Measurements from ENCODE around the gene C5AR2.
"Not testable (repeated sequence)": the region's sequence is repeated elsewhere in the genome, so short reads cannot be mapped to it uniquely, and the experiment has no call there.

The C5AR2 gene

DNA sequence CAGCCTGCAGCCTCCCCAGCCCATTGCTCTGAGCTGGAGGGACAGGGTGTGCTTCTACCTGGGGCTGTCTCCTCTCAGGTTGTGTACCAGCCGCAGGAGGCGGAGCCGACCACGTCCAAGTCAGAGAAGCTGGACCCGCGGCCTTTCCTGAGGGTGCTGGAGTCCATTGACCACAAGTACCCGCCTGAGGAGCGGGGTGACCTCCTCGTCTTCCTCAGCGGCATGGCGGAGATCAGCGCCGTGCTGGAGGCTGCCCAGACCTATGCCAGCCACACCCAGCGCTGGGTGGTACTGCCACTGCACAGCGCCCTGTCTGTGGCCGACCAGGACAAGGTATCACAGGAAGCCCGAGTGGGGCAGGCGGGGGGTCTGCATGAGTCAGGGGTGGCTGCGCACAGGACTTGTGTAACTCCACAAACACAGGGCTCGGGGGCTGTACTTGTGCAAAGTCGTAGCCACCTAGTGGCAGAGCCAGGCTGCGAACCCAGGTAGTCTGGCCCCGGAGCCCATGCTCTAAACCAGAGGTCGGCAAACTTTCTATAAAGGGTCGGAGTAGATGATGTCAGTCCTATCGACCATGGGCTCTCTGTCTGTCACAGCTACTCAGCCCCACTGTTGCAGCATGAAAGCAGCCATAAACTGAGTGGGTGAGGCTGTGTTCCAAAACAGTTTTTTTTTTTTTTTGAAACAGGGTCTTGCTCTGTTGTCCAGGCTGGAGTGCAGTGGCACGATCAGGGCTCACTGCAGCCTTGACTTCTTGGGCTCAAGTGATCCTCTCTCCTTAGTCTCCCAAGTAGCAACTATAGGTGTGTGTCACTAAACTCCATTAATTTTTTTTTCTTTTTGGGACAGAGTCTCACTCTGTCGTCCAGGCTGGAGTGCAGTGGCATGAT lies 26.1 kb downstream of the C5AR2 start:
- no peak overlapping the region for H3K9ac ChIP-seq (ENCODE audit: low read depth in 1 of 2, low read length in 2 of 2)
- H3K4me1 ChIP-seq (ENCODE audit: control insufficient read depth in 2 of 2, insufficient read depth in 2 of 2, low read length in 2 of 2): no peaks in the 10 kb centered on the region
- H3K4me3 ChIP-seq (ENCODE audit: low read length in 2 of 2): no peak overlapping the region
- no peaks in the 10 kb centered on the region for H3K9me3 ChIP-seq (ENCODE audit: control insufficient read depth in 2 of 2, low read length in 2 of 2)
- peaks cover 41 to 68% of the 10 kb centered on the region in 2 donors for H3K36me3 ChIP-seq (ENCODE audit: control insufficient read depth in 2 of 2, insufficient read depth in 2 of 2, low read length in 2 of 2)
- no peaks in the 10 kb centered on the region for H3K27me3 ChIP-seq (ENCODE audit: control insufficient read depth in 2 of 2, insufficient read depth in 2 of 2, low read length in 2 of 2)
- no peak overlapping the region for H3K27ac ChIP-seq (ENCODE audit: low read depth in 2 of 2, low read length in 2 of 2)

DNA sequence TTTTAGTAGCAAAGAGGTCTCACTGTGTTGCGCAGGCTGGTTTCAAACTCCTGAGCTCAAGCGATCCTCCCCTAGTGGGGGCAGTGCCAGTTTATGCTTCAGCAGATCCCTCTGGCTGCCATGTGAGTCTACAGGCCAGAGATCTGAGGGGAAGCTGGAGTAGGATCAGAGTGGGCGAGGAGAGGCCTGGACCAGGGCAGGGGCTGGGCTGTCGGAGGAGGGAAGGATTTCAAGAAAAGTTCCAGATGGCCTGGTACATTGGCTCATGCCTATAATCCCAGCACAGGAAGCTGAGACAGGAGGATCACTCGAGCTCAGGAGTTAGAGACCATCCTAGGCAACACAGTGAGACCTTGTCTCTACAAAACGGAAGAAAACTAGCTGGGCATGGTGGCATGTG lies 27.0 kb downstream of the C5AR2 start:
- Histone ChIP-seq H3K4me1 (ENCODE audit: control insufficient read depth in 2 of 2, insufficient read depth in 2 of 2, low read length in 2 of 2) (no peaks in the 10 kb centered on the region), H3K36me3 (ENCODE audit: control insufficient read depth in 2 of 2, insufficient read depth in 2 of 2, low read length in 2 of 2) (peaks cover 41 to 66% of the 10 kb centered on the region in 2 donors), H3K4me3 (ENCODE audit: low read length in 2 of 2) (no peak overlapping the region), H3K9ac (ENCODE audit: low read depth in 1 of 2, low read length in 2 of 2) (no peak overlapping the region), H3K27me3 (ENCODE audit: control insufficient read depth in 2 of 2, insufficient read depth in 2 of 2, low read length in 2 of 2) (no peaks in the 10 kb centered on the region), H3K9me3 (ENCODE audit: control insufficient read depth in 2 of 2, low read length in 2 of 2) (no peaks in the 10 kb centered on the region), H3K27ac (ENCODE audit: low read depth in 2 of 2, low read length in 2 of 2) (no peak overlapping the region)

DNA sequence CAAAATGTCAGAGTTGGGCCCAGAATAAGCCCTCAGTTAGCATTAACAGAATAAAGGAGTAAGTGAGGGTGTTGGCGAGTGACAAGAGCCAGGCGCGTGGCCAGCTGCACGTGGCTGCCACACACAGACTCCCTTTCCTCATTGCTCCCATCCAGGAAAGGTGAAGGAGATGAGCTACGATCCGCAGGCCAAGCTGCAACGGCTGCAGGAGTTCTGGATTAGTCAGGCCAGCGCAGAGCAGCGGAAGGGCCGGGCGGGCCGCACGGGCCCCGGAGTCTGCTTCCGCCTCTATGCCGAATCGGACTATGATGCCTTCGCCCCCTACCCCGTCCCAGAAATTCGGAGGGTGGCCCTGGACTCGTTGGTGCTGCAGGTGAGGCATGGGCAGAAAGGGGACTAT lies 30.3 kb downstream of the C5AR2 start:
- H3K9me3 ChIP-seq (ENCODE audit: control insufficient read depth in 2 of 2, low read length in 2 of 2): no peaks in the 10 kb centered on the region
- H3K4me1 ChIP-seq (ENCODE audit: control insufficient read depth in 2 of 2, insufficient read depth in 2 of 2, low read length in 2 of 2): no peaks in the 10 kb centered on the region
- no peak overlapping the region for H3K9ac ChIP-seq (ENCODE audit: low read depth in 1 of 2, low read length in 2 of 2)
- H3K4me3 ChIP-seq (ENCODE audit: low read length in 2 of 2): no peak overlapping the region
- peaks cover 30 to 59% of the 10 kb centered on the region in 2 donors for H3K36me3 ChIP-seq (ENCODE audit: control insufficient read depth in 2 of 2, insufficient read depth in 2 of 2, low read length in 2 of 2)
- no peaks in the 10 kb centered on the region for H3K27me3 ChIP-seq (ENCODE audit: control insufficient read depth in 2 of 2, insufficient read depth in 2 of 2, low read length in 2 of 2)
- no peak overlapping the region for H3K27ac ChIP-seq (ENCODE audit: low read depth in 2 of 2, low read length in 2 of 2)

DNA sequence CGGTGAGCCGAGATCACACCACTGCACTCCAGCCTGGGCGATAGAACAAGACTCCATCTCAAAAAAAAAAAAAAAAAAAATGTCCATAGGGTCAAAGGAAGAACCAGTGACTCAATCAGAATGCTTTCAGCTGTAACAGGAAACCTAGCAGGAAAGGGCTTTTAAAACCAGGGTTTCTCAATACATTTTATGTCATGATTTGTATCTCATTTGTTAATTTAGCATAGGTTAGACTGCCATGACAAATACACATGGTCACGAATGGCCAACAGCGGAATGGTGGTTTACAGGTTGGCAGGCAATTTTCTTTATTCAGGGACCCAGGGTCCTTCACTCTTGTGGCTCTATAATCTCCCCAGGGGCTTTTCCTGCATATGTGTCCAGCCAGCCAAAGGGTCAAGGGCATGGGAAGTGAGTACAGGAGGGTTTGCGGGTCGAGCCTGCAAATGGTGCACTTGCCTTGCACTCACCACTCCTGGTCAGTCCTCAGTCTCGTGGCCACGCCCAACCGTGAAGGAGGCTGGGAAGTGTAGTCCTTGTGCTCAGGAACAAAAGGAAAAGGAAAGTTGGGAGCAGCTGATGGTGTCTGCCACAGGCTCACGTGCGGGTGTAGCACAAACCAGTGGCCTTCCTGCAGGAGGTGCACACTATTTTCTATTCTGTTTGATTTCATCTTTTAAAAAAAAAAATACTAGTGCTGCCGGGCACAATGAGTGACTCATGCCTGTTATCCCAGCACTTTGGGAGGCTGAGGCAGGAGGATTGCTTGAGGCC lies 32.0 kb downstream of the C5AR2 start:
- no peaks in the 10 kb centered on the region for H3K4me1 ChIP-seq (ENCODE audit: control insufficient read depth in 2 of 2, insufficient read depth in 2 of 2, low read length in 2 of 2)
- no peaks in the 10 kb centered on the region for H3K27me3 ChIP-seq (ENCODE audit: control insufficient read depth in 2 of 2, insufficient read depth in 2 of 2, low read length in 2 of 2)
- no peak overlapping the region for H3K4me3 ChIP-seq (ENCODE audit: low read length in 2 of 2)
- H3K9me3 ChIP-seq (ENCODE audit: control insufficient read depth in 2 of 2, low read length in 2 of 2): no peaks in the 10 kb centered on the region
- H3K9ac ChIP-seq (ENCODE audit: low read depth in 1 of 2, low read length in 2 of 2): no peak overlapping the region
- no peak overlapping the region for H3K27ac ChIP-seq (ENCODE audit: low read depth in 2 of 2, low read length in 2 of 2)
- peaks cover 20 to 48% of the 10 kb centered on the region in 2 donors for H3K36me3 ChIP-seq (ENCODE audit: control insufficient read depth in 2 of 2, insufficient read depth in 2 of 2, low read length in 2 of 2)

DNA sequence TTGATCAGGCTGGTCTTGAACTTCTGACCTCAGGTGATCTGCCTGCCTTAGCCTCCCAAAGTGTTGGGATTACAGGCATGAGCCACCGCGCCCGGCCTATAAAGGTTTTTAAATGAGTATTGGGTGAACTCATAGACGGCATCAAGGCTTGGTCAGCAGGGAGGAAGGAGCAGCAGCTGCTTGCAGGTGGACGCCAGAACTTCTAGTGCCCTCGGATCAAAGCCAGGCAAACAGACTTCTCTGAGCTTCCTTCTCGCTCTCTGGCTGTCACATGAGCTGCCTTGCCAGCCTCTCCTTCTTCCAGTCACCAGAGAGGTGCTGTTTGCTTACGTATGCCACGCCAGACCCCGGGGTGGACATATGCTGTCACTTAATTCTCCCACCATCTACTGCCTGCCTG lies 33.5 kb downstream of the C5AR2 start:
- H3K4me1 ChIP-seq (ENCODE audit: control insufficient read depth in 2 of 2, insufficient read depth in 2 of 2, low read length in 2 of 2); H3K27ac ChIP-seq (ENCODE audit: low read depth in 2 of 2, low read length in 2 of 2); H3K4me3 ChIP-seq (ENCODE audit: low read length in 2 of 2); H3K27me3 ChIP-seq (ENCODE audit: control insufficient read depth in 2 of 2, insufficient read depth in 2 of 2, low read length in 2 of 2); H3K9me3 ChIP-seq (ENCODE audit: control insufficient read depth in 2 of 2, low read length in 2 of 2); H3K9ac ChIP-seq (ENCODE audit: low read depth in 1 of 2, low read length in 2 of 2): not testable (repeated sequence)
- H3K36me3 ChIP-seq (ENCODE audit: control insufficient read depth in 2 of 2, insufficient read depth in 2 of 2, low read length in 2 of 2): peaks cover 27 to 49% of the 10 kb centered on the region in 2 donors

DNA sequence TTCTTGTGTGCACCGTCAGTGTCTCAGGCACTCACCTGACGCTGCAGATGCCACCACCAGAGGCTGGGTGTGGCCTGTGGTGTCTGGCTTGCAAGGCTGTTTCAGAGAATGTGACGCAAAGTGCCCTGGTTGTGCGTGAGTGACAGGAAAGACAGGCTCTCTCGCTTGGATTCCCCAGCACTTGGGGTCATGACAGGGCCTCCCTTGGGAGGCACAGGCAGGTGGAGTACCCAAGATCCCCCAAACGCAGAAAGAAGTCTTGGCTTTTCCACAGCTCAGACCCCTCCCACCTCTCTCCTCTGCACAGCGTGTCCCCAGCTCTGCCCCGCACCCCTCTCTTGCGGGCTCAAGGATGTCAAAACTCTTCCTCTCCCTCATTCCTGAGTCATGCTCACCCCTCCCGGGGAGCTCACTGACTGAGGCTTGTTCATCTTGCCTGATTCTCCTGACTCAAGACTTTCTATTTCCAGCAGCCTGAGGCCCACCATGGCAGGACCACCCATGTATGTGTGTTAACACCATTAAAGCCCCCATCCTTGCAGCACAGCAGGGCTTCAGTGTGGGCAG lies 38.2 kb downstream of the C5AR2 start:
- Histone ChIP-seq H3K9me3 (ENCODE audit: control insufficient read depth in 2 of 2, low read length in 2 of 2) (no peaks in the 10 kb centered on the region), H3K9ac (ENCODE audit: low read depth in 1 of 2, low read length in 2 of 2) (no peak overlapping the region), H3K27ac (ENCODE audit: low read depth in 2 of 2, low read length in 2 of 2) (no peak overlapping the region)

DNA sequence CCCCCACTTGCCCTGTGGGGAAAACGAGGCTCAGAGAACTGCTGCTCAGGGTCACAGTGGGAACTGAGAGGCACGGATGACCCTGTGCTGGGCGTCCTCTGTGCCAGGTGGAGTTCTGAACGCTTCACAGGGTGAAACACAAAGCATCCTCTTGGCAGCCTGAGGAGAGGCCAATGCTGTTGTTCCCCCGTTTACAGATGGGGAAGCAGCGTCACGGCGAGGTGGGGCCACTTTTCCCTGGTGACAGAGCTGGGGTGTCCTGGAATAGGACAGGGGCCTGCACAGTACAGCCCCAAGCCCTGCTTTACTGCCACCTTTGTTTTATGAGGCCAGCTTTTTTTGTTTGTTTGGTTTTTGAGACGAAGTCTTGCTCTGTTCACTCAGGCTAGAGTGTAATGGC lies 39.3 kb downstream of the C5AR2 start:
- Histone ChIP-seq H3K27ac (ENCODE audit: low read depth in 2 of 2, low read length in 2 of 2) (no peak overlapping the region), H3K27me3 (ENCODE audit: control insufficient read depth in 2 of 2, insufficient read depth in 2 of 2, low read length in 2 of 2) (no peaks in the 10 kb centered on the region), H3K36me3 (ENCODE audit: control insufficient read depth in 2 of 2, insufficient read depth in 2 of 2, low read length in 2 of 2) (peaks cover 33 to 62% of the 10 kb centered on the region in 2 donors), H3K9me3 (ENCODE audit: control insufficient read depth in 2 of 2, low read length in 2 of 2) (no peaks in the 10 kb centered on the region), H3K9ac (ENCODE audit: low read depth in 1 of 2, low read length in 2 of 2) (no peak overlapping the region), H3K4me1 (ENCODE audit: control insufficient read depth in 2 of 2, insufficient read depth in 2 of 2, low read length in 2 of 2) (no peaks in the 10 kb centered on the region), H3K4me3 (ENCODE audit: low read length in 2 of 2) (no peak overlapping the region)

More for the DNA sequence above, 38.2 kb downstream of the C5AR2 start:
- Histone ChIP-seq H3K36me3 (ENCODE audit: control insufficient read depth in 2 of 2, insufficient read depth in 2 of 2, low read length in 2 of 2) (peaks cover 35 to 52% of the 10 kb centered on the region in 2 donors), H3K27me3 (ENCODE audit: control insufficient read depth in 2 of 2, insufficient read depth in 2 of 2, low read length in 2 of 2) (no peaks in the 10 kb centered on the region), H3K4me1 (ENCODE audit: control insufficient read depth in 2 of 2, insufficient read depth in 2 of 2, low read length in 2 of 2) (no peaks in the 10 kb centered on the region), H3K4me3 (ENCODE audit: low read length in 2 of 2) (no peak overlapping the region)

DNA sequence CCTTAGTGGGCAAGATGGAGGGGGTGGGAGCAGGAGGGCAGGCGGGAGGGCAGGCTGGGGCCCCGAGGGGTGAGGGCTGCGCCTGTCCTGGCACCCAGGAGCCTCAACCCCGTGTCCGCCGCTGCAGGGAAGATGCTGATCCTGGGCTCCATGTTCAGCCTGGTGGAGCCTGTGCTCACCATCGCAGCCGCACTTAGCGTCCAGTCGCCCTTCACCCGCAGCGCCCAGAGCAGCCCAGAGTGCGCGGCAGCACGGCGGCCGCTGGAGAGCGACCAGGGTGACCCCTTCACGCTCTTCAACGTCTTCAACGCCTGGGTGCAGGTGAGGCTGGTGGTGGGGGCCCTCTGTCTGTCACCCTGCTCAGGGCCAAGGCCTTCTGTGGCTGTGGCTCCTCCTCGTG lies 40.6 kb downstream of the C5AR2 start:
- Histone ChIP-seq H3K9ac (ENCODE audit: low read depth in 1 of 2, low read length in 2 of 2) (no peak overlapping the region), H3K27me3 (ENCODE audit: control insufficient read depth in 2 of 2, insufficient read depth in 2 of 2, low read length in 2 of 2) (no peaks in the 10 kb centered on the region), H3K9me3 (ENCODE audit: control insufficient read depth in 2 of 2, low read length in 2 of 2) (no peaks in the 10 kb centered on the region), H3K4me1 (ENCODE audit: control insufficient read depth in 2 of 2, insufficient read depth in 2 of 2, low read length in 2 of 2) (no peaks in the 10 kb centered on the region), H3K36me3 (ENCODE audit: control insufficient read depth in 2 of 2, insufficient read depth in 2 of 2, low read length in 2 of 2) (peaks cover 46 to 74% of the 10 kb centered on the region in 2 donors), H3K4me3 (ENCODE audit: low read length in 2 of 2) (no peak overlapping the region), H3K27ac (ENCODE audit: low read depth in 2 of 2, low read length in 2 of 2) (no peak overlapping the region)

DNA sequence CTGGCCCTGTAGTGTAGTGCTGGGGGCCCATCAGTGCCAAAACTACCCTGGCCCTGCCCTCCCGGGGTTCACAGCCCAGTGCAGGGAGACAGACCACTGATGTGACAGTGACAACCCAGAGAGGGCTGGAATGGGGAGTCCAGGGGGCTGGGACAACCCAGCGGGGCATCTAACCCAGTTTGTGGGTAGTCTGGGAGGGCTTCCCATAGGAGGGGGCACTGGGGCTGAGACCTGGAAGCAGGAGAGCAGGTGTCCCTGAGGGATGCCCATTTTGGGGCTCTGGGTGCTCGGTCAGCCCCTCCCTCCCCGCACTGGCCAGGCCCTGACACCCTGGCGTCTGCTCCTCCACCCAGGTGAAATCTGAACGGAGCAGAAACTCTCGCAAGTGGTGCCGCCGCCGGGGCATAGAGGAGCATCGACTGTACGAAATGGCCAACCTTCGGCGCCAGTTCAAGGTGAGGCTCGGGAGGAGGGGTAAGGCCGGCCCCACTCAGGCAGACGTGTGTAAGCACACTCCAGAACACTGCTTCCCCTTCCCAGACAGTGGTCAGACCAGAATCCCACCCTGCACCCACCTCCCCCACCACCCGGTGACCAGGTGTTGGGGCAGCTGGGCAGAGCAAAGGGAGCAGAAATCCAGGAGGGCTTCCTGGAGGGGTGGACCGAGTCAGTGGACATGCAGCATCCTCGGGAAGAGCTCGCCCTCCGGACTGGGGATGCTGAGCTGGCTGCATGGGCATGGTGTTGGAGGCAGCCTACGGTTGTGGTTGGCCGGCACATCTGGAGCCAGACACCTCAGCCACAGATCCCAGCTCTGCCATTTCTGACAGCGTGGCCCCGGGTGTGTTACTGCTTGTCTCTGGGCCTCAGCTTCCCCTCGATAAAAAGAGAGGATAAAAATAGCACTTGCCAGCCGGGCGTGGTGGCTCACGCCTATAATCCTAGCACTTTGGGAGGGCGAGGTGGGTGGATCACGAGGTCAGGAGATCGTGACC lies 41.6 kb downstream of the C5AR2 start:
- H3K27me3 ChIP-seq (ENCODE audit: control insufficient read depth in 2 of 2, insufficient read depth in 2 of 2, low read length in 2 of 2): no peaks in the 10 kb centered on the region
- H3K36me3 ChIP-seq (ENCODE audit: control insufficient read depth in 2 of 2, insufficient read depth in 2 of 2, low read length in 2 of 2): peaks cover 54 to 79% of the 10 kb centered on the region in 2 donors
- no peaks in the 10 kb centered on the region for H3K9me3 ChIP-seq (ENCODE audit: control insufficient read depth in 2 of 2, low read length in 2 of 2)
- no peak overlapping the region for H3K9ac ChIP-seq (ENCODE audit: low read depth in 1 of 2, low read length in 2 of 2)
- H3K4me1 ChIP-seq (ENCODE audit: control insufficient read depth in 2 of 2, insufficient read depth in 2 of 2, low read length in 2 of 2): no peaks in the 10 kb centered on the region
- H3K27ac ChIP-seq (ENCODE audit: low read depth in 2 of 2, low read length in 2 of 2): no peak overlapping the region
- no peak overlapping the region for H3K4me3 ChIP-seq (ENCODE audit: low read length in 2 of 2)
